ENCODE measurements around the gene EEF1AKMT3.

EEF1AKMT3 gene

DNA sequence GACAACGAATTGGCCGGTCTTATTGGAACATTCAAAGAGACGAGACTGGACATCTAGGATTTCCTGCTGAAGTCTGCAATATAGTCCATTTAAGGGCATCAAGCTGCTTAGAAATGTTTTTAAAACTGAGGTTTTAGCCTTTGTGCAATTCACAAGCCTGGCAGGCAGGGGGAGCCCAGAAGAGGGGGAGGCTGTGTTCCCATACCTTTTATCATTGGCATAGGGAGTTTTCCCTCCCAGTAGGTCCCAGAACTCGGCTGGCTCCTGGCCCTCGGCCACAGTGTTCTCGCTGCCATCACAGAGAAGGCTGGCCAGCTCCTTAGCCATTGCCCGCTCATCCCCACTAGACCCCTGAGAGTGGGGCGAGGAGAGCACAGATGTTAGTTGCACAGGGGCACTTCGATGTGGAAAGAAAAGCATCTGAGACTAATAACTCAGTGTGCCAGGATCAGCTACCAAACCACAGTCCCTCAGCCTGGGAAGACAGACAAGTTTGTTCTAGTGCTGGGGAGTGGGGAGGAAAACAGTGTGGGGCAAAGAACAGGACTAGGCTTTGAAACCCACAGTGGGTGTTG lies 31.0 kb downstream of the EEF1AKMT3 start:
- 71% methylated on average over 9 of the region's 9 CpGs for WGBS
- H3K36me3 ChIP-seq (ENCODE audit: insufficient read depth, low read length): peaks cover 3% of the 10 kb centered on the region; the same call in 1 of the 2 replicates
- no peak overlapping the region for H3K9ac ChIP-seq (ENCODE audit: low read depth, low read length)
- no peaks in the 10 kb centered on the region for H3K27me3 ChIP-seq (ENCODE audit: insufficient read depth, low read length)
- H3K27ac ChIP-seq (ENCODE audit: low read depth, low read length): no peak overlapping the region
- H3K4me1 ChIP-seq (ENCODE audit: insufficient read depth, low read length): no peaks in the 10 kb centered on the region
- no peaks in the 10 kb centered on the region for H3K9me3 ChIP-seq (ENCODE audit: insufficient read depth, low read depth, low read length)
- H3K4me3 ChIP-seq (ENCODE audit: low read length): no peak overlapping the region

DNA sequence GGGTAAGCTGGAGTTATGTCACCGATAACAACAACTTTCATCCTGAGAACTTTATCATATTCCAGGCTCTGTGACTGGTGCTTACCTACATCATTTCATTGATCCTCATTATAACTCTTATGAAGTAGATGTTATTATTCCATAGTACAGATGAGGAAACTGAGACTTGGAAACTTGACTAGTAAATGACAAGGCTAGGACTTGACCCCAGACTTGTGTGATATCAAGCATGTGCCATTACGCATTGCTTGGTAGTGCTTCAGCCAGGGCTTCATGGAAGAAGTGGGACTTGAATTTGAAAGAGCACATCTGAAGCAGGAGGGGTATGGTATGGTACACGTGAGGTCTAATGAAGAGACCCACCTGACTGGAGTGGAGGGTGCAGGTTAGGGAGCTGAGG lies 34.3 kb downstream of the EEF1AKMT3 start:
- no peaks in the 10 kb centered on the region for H3K4me1 ChIP-seq (ENCODE audit: insufficient read depth, low read length)
- no peak overlapping the region for H3K9ac ChIP-seq (ENCODE audit: low read depth, low read length)
- no peaks in the 10 kb centered on the region for H3K9me3 ChIP-seq (ENCODE audit: insufficient read depth, low read depth, low read length)
- 90% methylated on average over 2 of the region's 3 CpGs for WGBS
- no peaks in the 10 kb centered on the region for H3K27me3 ChIP-seq (ENCODE audit: insufficient read depth, low read length)
- no peak overlapping the region for H3K27ac ChIP-seq (ENCODE audit: low read depth, low read length)
- H3K36me3 ChIP-seq (ENCODE audit: insufficient read depth, low read length): peaks cover 3% of the 10 kb centered on the region; the same call in 1 of the 2 replicates
- H3K4me3 ChIP-seq (ENCODE audit: low read length): no peak overlapping the region

DNA sequence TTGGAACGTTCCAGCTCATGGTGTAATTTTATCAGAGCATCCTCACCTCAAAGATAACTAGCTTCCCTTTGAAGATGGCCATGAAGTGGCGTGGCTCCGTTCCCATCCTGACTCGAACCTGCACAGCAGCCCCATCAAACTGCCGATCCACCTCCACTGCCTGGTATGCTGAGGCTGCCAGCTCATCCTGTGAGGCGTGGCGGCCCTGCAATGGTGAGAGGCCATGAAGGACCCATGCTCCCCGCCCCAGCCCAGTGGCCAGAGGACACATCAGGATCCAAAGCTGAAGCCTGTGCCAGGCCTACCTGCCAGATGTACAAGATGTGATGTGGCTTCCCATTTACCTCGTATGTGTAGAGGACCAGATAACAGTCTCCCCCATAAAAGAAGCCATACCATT lies 34.9 kb downstream of the EEF1AKMT3 start:
- no peaks in the 10 kb centered on the region for H3K27me3 ChIP-seq (ENCODE audit: insufficient read depth, low read length)
- H3K9me3 ChIP-seq (ENCODE audit: insufficient read depth, low read depth, low read length): no peaks in the 10 kb centered on the region
- WGBS: 94% methylated on average over 9 of the region's 9 CpGs
- no peaks in the 10 kb centered on the region for H3K4me1 ChIP-seq (ENCODE audit: insufficient read depth, low read length)
- no peak overlapping the region for H3K4me3 ChIP-seq (ENCODE audit: low read length)
- H3K36me3 ChIP-seq (ENCODE audit: insufficient read depth, low read length): peaks cover 3% of the 10 kb centered on the region; the same call in 1 of the 2 replicates
- no peak overlapping the region for H3K27ac ChIP-seq (ENCODE audit: low read depth, low read length)
- H3K9ac ChIP-seq (ENCODE audit: low read depth, low read length): no peak overlapping the region

DNA sequence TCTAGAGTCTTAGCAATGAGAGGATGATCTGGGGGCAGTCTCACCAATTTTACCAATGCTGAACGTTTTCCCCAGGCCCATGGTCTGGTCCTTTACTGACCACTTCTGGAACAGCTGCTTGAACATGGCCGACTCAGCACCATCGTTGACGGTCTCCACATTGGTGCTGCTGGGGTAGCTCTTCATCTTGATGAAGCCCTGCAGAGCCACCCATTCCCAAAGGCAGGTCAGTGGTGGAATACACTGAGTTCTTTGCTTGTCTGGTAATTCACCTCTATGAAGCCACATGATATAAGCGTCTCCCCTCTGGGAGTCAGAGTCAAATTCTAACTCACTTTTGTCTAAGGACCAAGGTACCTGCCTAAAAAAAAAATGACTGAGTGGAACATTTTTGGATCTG lies 35.9 kb downstream of the EEF1AKMT3 start:
- peaks cover 3% of the 10 kb centered on the region; the same call in 1 of the 2 replicates for H3K36me3 ChIP-seq (ENCODE audit: insufficient read depth, low read length)
- H3K9ac ChIP-seq (ENCODE audit: low read depth, low read length): no peak overlapping the region
- no peaks in the 10 kb centered on the region for H3K27me3 ChIP-seq (ENCODE audit: insufficient read depth, low read length)
- H3K4me1 ChIP-seq (ENCODE audit: insufficient read depth, low read length): no peaks in the 10 kb centered on the region
- H3K4me3 ChIP-seq (ENCODE audit: low read length): no peak overlapping the region
- 89% methylated on average over 5 of the region's 5 CpGs for whole genome bisulfite sequencing
- H3K27ac ChIP-seq (ENCODE audit: low read depth, low read length): no peak overlapping the region
- no peaks in the 10 kb centered on the region for H3K9me3 ChIP-seq (ENCODE audit: insufficient read depth, low read depth, low read length)

DNA sequence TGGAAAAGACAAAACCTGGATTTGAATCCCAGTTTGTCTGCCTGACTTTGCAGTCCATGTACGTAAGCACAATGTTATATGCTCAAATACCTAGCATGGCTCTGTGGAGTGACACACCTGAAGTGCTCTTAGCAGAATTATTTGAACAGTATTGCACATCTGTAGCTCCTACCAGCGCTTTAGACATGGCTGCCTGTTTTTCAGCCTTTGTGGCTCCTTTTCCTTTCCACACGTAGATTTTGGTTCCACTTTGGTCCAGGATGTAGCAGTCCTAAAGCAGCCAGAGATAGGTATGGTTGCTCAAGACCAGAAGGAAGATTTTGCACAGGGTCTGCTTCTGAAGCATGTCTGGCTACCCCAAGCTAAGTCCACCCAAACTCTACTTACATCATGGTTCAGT lies 37.0 kb downstream of the EEF1AKMT3 start:
- Histone ChIP-seq H3K9ac (ENCODE audit: low read depth, low read length) (no peak overlapping the region), H3K9me3 (ENCODE audit: insufficient read depth, low read depth, low read length) (no peaks in the 10 kb centered on the region), H3K4me3 (ENCODE audit: low read length) (no peak overlapping the region), H3K36me3 (ENCODE audit: insufficient read depth, low read length) (peaks cover 3% of the 10 kb centered on the region; the same call in 1 of the 2 replicates), H3K27me3 (ENCODE audit: insufficient read depth, low read length) (no peaks in the 10 kb centered on the region), H3K4me1 (ENCODE audit: insufficient read depth, low read length) (no peaks in the 10 kb centered on the region), H3K27ac (ENCODE audit: low read depth, low read length) (no peak overlapping the region)
- WGBS: 96% methylated on average over 3 of the region's 3 CpGs

DNA sequence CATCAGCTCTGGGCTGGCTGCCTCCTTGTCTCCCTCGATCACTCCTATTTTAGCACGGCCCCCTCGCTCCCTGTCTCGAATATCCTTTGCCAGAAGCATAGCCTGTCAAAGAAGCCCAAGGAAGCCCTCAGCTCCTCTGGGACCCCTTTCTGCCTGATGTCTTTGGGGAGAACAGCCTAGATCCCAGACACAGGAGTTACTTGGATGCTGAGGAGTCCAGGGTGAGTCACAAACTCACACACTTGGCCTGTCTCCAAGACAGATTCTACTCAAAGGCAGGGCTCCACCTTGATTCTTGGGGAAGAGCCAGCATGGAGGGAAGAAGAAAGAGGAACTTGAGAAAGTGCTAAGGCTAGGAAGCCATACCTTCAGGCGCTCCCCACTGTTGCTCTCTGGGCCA lies 38.0 kb downstream of the EEF1AKMT3 start:
- no peaks in the 10 kb centered on the region for H3K4me1 ChIP-seq (ENCODE audit: insufficient read depth, low read length)
- H3K9me3 ChIP-seq (ENCODE audit: insufficient read depth, low read depth, low read length): no peaks in the 10 kb centered on the region
- no peak overlapping the region for H3K4me3 ChIP-seq (ENCODE audit: low read length)
- H3K36me3 ChIP-seq (ENCODE audit: insufficient read depth, low read length): peaks cover 3% of the 10 kb centered on the region; the same call in 1 of the 2 replicates
- no peak overlapping the region for H3K9ac ChIP-seq (ENCODE audit: low read depth, low read length)
- no peak overlapping the region for H3K27ac ChIP-seq (ENCODE audit: low read depth, low read length)
- H3K27me3 ChIP-seq (ENCODE audit: insufficient read depth, low read length): no peaks in the 10 kb centered on the region
- WGBS: 90% methylated on average over 5 of the region's 5 CpGs

DNA sequence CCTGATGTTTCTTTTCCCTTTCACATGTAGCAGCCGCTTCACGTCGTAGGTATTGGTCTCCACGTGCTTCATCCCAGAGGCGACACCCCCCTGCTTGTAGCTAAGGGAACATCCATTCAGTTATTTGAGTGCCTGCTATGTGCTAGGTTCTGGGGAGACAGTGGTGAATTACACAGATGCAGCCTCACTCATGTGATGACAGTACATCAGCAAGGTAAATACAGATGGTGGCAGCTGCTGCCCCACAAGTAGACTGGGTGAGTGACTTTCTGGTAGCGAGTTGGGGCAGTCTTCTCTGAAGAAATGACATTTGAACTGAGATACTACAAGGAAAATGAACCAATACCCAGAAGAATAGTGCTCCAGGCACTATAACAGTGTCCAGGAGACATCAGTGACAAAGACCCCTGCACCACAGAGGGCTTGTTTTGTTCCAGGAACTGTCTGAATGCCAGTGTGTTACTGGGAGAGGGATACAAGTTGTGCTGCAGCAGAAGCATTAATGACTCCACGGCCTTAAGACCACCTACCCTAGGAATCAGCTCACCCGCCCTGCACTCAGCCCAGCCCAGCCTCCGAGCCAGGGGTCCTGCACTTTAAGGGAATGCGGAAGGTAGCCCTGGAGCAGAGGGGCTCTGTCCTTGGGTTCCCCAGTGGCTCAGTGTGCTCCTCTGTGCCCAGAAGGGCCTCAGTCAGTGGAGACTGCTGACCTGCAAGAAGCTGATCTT lies 38.8 kb downstream of the EEF1AKMT3 start:
- Histone ChIP-seq H3K9ac (ENCODE audit: low read depth, low read length) (no peak overlapping the region), H3K36me3 (ENCODE audit: insufficient read depth, low read length) (peaks cover 3% of the 10 kb centered on the region; the same call in 1 of the 2 replicates)
- 92% methylated on average over 10 of the region's 10 CpGs for WGBS

DNA sequence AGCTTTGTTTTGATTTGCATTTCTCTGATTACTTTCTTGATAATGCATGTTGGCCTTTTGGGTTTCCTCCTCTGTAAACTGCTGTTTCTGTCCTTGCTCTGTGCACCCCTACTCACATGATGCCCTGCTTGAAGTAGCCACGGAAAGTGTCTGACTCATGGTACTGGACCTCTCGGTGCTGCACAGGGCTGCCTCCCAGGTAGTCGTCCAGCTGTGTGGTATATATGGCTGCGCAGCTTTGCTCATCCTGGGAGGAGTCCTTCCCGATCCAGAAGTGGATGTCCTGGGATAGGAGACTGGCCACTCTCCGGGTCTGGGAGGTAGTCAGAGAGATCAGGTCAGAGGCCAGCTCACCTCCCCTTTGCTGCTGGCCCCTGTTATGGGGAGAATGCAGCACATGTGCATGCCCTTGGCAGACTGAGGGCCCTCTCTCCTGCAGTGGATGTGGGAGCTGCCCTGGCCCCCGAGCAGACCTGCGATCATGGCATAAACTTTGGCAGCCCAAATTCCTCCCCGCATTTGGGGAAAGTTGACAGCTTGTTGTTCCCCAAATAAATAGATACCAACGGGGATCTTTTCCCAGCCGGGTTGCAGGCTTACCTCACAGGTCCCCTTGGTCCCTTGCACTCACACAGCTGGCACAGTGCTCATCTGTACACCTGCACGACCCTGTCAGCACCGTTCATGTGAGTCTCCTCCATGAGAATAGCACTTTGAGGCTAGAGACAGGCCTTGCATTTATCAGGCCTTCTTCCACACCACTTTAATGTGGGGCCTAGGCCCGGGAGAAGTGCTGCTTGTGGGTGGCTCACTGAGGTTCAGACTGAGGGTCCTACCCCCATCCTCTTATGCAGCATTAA lies 40.9 kb downstream of the EEF1AKMT3 start:
- Histone ChIP-seq H3K36me3 (ENCODE audit: insufficient read depth, low read length) (no peaks in the 10 kb centered on the region), H3K9ac (ENCODE audit: low read depth, low read length) (no peak overlapping the region), H3K4me1 (ENCODE audit: insufficient read depth, low read length) (no peaks in the 10 kb centered on the region), H3K27me3 (ENCODE audit: insufficient read depth, low read length) (no peaks in the 10 kb centered on the region), H3K4me3 (ENCODE audit: low read length) (no peak overlapping the region), H3K9me3 (ENCODE audit: insufficient read depth, low read depth, low read length) (no peaks in the 10 kb centered on the region), H3K27ac (ENCODE audit: low read depth, low read length) (no peak overlapping the region)
- 91% methylated on average over 14 of the region's 14 CpGs for WGBS

More for the DNA sequence above, 38.8 kb downstream of the EEF1AKMT3 start:
- Histone ChIP-seq H3K9me3 (ENCODE audit: insufficient read depth, low read depth, low read length) (no peaks in the 10 kb centered on the region), H3K27me3 (ENCODE audit: insufficient read depth, low read length) (no peaks in the 10 kb centered on the region), H3K27ac (ENCODE audit: low read depth, low read length) (no peak overlapping the region), H3K4me1 (ENCODE audit: insufficient read depth, low read length) (no peaks in the 10 kb centered on the region), H3K4me3 (ENCODE audit: low read length) (no peak overlapping the region)

DNA sequence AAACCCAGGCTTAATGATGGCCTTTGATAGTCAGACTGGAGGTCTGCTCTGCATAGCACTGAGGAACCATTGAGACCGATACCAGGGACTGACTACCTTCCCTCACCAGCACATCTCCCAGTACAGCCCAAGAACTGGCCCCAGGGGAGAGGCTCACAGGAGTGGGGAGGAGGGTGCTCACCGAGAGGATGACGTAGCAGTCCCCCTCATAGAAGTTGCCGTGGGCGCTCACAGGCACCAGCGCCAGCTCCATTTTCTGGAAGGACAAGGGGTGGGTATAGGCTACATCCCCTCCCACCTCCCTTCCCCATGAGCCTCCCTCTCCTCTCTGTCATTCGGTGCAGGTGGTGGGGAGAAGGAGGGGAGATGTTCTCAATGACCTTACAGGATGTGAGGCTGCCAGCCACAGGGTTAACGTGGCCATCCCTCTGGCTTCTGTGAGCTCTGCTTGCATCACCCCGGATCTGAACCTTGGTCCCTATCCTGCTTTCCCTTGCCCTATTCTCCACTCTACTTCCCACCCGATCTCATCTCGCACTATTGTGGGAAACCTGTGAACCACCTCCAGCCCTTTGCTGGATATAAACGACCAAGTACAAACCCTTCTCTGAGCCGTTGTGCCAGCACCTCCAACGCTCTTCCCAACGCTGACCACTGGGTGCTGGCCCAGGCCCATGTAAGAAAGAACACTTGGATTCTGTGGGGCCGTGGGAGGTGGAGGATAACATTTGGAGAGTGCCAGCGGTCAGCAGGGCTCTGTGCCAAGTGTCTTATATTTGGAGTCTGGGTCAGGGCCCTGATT lies 41.8 kb downstream of the EEF1AKMT3 start:
- H3K4me1 ChIP-seq (ENCODE audit: insufficient read depth, low read length): no peaks in the 10 kb centered on the region
- H3K4me3 ChIP-seq (ENCODE audit: low read length): no peak overlapping the region
- H3K9ac ChIP-seq (ENCODE audit: low read depth, low read length): no peak overlapping the region
- H3K27me3 ChIP-seq (ENCODE audit: insufficient read depth, low read length): no peaks in the 10 kb centered on the region
- no peaks in the 10 kb centered on the region for H3K36me3 ChIP-seq (ENCODE audit: insufficient read depth, low read length)
- H3K9me3 ChIP-seq (ENCODE audit: insufficient read depth, low read depth, low read length): no peaks in the 10 kb centered on the region
- no peak overlapping the region for H3K27ac ChIP-seq (ENCODE audit: low read depth, low read length)
- WGBS: 88% methylated on average over 15 of the region's 17 CpGs

DNA sequence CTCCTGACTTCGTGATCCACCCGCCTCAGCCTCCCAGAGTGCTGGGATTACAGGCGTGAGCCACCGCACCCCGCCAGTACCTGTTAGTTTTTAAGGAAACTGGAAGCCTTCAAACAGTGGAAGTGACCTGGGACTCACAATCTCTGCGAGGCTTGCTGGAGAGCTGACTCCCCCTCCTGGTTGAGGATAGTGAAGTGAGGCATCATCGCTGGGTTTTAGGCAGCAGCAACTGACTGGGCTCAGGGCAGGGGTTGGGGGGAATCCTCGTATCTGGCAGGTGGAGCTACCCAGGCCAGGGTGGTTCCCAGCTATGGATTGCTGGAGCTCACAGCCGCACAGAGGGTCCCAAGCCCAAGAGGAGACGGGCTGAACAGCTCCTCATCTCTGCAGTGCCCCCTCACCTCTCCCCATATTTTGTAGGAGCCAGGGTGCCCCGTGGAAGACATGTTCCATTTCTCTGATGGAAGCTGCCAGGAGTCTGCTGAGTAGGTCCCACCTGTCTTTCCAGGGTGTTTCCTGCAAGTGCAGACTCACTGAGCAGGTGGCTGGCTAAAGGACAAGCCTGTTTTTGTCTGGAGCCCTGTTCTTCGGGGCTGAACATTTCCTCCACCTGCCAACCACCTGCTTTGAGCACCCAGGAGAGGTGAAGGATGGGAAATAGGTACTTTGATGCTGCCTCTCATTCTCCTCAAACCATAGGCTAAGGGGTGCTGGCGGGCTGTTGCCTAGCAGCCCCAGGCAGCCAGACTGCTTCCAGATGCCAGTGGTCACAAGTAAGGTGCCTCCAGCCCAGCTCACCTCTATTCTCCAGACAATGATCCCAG lies 43.0 kb downstream of the EEF1AKMT3 start:
- 75% methylated on average over 12 of the region's 13 CpGs for WGBS
- H3K27me3 ChIP-seq (ENCODE audit: insufficient read depth, low read length): no peaks in the 10 kb centered on the region
- H3K27ac ChIP-seq (ENCODE audit: low read depth, low read length): no peak overlapping the region
- H3K9ac ChIP-seq (ENCODE audit: low read depth, low read length): no peak overlapping the region
- peaks cover 6% of the 10 kb centered on the region; the same call in 1 of the 2 replicates for H3K36me3 ChIP-seq (ENCODE audit: insufficient read depth, low read length)
- H3K4me1 ChIP-seq (ENCODE audit: insufficient read depth, low read length): no peaks in the 10 kb centered on the region
- H3K4me3 ChIP-seq (ENCODE audit: low read length): no peak overlapping the region
- no peaks in the 10 kb centered on the region for H3K9me3 ChIP-seq (ENCODE audit: insufficient read depth, low read depth, low read length)
